ENCODE data around the gene CCNK.

The CCNK gene

GRCh38 chr14:99518441-99519346 is 37.5 kb downstream of the CCNK start:
- DNase-seq (ENCODE audit: low spot score), result peak; percentile 83
- TF ChIP-seq CTCF (conservative IDR thresholded peaks at IDR 0.05; ENCODE audit: low read depth), result peak; percentile 94
- ChIA-PET CTCF (interaction anchor here (0.6 to 1.8 kb wide), 5 partner anchors 23 to 398 kb away, joined by 3 to 5 read pairs (median 3); no protein-coding TSS in a partner anchor), POLR2A (ENCODE audit: low non-redundant PET) (no interaction called here)
- no peak overlapping the region for H3K27ac ChIP-seq

- TF ChIP-seq CTCF (conservative IDR thresholded peaks at IDR 0.05; ENCODE audit: low read depth), result no peak
- DNase-seq (ENCODE audit: low spot score), result no peak
- no peak overlapping the region for H3K27ac ChIP-seq
- ChIA-PET POLR2A (ENCODE audit: low non-redundant PET) (no interaction called here), CTCF (interaction anchor here (0.7 kb wide), 1 partner anchor 104 kb away, joined by 3 read pairs; no protein-coding TSS in a partner anchor)
Measured at GRCh38 chr14:99519347-99519881, 38.2 kb downstream of the CCNK start.

GRCh38 chr14:99519931-99520421 is 38.8 kb downstream of the CCNK start:
- POLR2A ChIA-PET (ENCODE audit: low non-redundant PET), result no interaction called here
- 0 out of 2 replicates have a peak overlapping the region, but pooled peaks have one; percentile 19 for H3K27ac ChIP-seq
- no peak for DNase-seq (ENCODE audit: low spot score)
- no peak for TF ChIP-seq CTCF (conservative IDR thresholded peaks at IDR 0.05; ENCODE audit: low read depth)
- CTCF ChIA-PET, result no interaction called here

GRCh38 chr14:99520571-99521081 is 39.4 kb downstream of the CCNK start:
- no peak for TF ChIP-seq CTCF (conservative IDR thresholded peaks at IDR 0.05; ENCODE audit: low read depth)
- H3K27ac ChIP-seq, result peak overlapping the region; percentile 64
- CTCF ChIA-PET, result no interaction called here
- POLR2A ChIA-PET (ENCODE audit: low non-redundant PET), result no interaction called here
- DNase-seq (ENCODE audit: low spot score), result no peak

- ChIA-PET POLR2A (ENCODE audit: low non-redundant PET) (no interaction called here), CTCF (no interaction called here)
- no peak for TF ChIP-seq CTCF (conservative IDR thresholded peaks at IDR 0.05; ENCODE audit: low read depth)
- peak overlapping the region; percentile 64 for H3K27ac ChIP-seq
- no peak for DNase-seq (ENCODE audit: low spot score)
Measured at GRCh38 chr14:99521176-99522024, 40.2 kb downstream of the CCNK start.

GRCh38 chr14:99522025-99522401 is 40.8 kb downstream of the CCNK start:
- POLR2A ChIA-PET (ENCODE audit: low non-redundant PET), result no interaction called here
- DNase-seq (ENCODE audit: low spot score), result no peak
- TF ChIP-seq CTCF (conservative IDR thresholded peaks at IDR 0.05; ENCODE audit: low read depth), result no peak
- CTCF ChIA-PET, result no interaction called here
- peak overlapping the region; percentile 64 for H3K27ac ChIP-seq
